ENCODE results near the gene C5.

- TF ChIP-seq CTCF (IDR thresholded peaks at IDR 0.05) (no peak), EZH2 (IDR thresholded peaks at IDR 0.05) (no peak), EZH2phosphoT487 (IDR thresholded peaks at IDR 0.05) (no peak)
Measured at GRCh38 chr9:120931231-120932085, 118.6 kb downstream of the C5 start.
